ENCODE data around the gene DIPK2B.

DIPK2B gene

GRCh38 chrX:45200741-45201234 is at the start of gene DIPK2B:
DIPK2B (minus strand) TSS chrX:45200876; CDS start chrX:45200826, 50 bp downstream.
- DNase-seq = no peak

- no peak for DNase-seq
Observed at GRCh38 chrX:45240301-45240700, 39.6 kb upstream of the DIPK2B start.

GRCh38 chrX:45238489-45238888 is 37.8 kb upstream of the DIPK2B start:
- DNase-seq = no peak

GRCh38 chrX:45233531-45233930 is 32.9 kb upstream of the DIPK2B start:
- DNase-seq = no peak

- no peak for DNase-seq
Observed at GRCh38 chrX:45232139-45232538, 31.5 kb upstream of the DIPK2B start.

GRCh38 chrX:45230410-45230809 is 29.7 kb upstream of the DIPK2B start:
- no peak for DNase-seq

- no peak for DNase-seq
Observed at GRCh38 chrX:45229348-45229747, 28.7 kb upstream of the DIPK2B start.

GRCh38 chrX:45228126-45228525 is 27.4 kb upstream of the DIPK2B start:
- DNase-seq = no peak

- DNase-seq = no peak
Observed at GRCh38 chrX:45208121-45208856, 7.6 kb upstream of the DIPK2B start.

GRCh38 chrX:45202171-45202570 is 1.5 kb upstream of the DIPK2B start:
- DNase-seq = no peak

GRCh38 chrX:45198706-45199105 is 2.0 kb downstream of the DIPK2B start:
- DNase-seq = no peak

- no peak for DNase-seq
Observed at GRCh38 chrX:45198301-45198700, 2.4 kb downstream of the DIPK2B start.

- no peak for DNase-seq
Observed at GRCh38 chrX:45196701-45197100, 4.0 kb downstream of the DIPK2B start.

GRCh38 chrX:45191820-45192409 is 8.8 kb downstream of the DIPK2B start:
- DNase-seq = no peak

GRCh38 chrX:45191383-45191782 is 9.3 kb downstream of the DIPK2B start:
- DNase-seq = peak in 1 of 2 experiments; percentile 38

- no peak for DNase-seq
Observed at GRCh38 chrX:45187731-45188130, 12.9 kb downstream of the DIPK2B start.

- DNase-seq = no peak
Observed at GRCh38 chrX:45186643-45187026, 14.0 kb downstream of the DIPK2B start.

GRCh38 chrX:45184211-45184610 is 16.5 kb downstream of the DIPK2B start:
- DNase-seq = no peak

GRCh38 chrX:45172890-45173289 is 27.8 kb downstream of the DIPK2B start:
- no peak for DNase-seq

- no peak for DNase-seq
Observed at GRCh38 chrX:45166781-45167180, 33.9 kb downstream of the DIPK2B start.

- no peak for DNase-seq
Observed at GRCh38 chrX:45165726-45166125, 35.0 kb downstream of the DIPK2B start.

GRCh38 chrX:45164995-45165394 is 35.7 kb downstream of the DIPK2B start:
- DNase-seq = no peak

GRCh38 chrX:45164021-45164621 is 36.6 kb downstream of the DIPK2B start:
- no peak for DNase-seq

GRCh38 chrX:45157647-45158046 is 43.0 kb downstream of the DIPK2B start:
- DNase-seq = no peak
